K562 (cell line): ENCODE results near the gene DBF4B.

ENCODE experiments used
- FOXP1 ChIP-seq: sonication (generic); formaldehyde crosslinking; IDR thresholded peaks from 2 replicates; pipeline ENCODE4 v1.8.0; 2022; ENCODE audit warnings: mild to moderate bottlenecking, missing genetic modification reagents
- SP1 ChIP-seq: sonication (generic); formaldehyde crosslinking; IDR thresholded peaks from 2 replicates; pipeline ENCODE4 v1.8.1; 2022; ENCODE audit warnings: mild to moderate bottlenecking, missing genetic modification reagents
- TARDBP ChIP-seq: fragments of 450-650 bp; IDR thresholded peaks from 2 replicates; pipeline ENCODE4 v1.6.1; 2016

- TF ChIP-seq SP1 (CRISPR knock-in tag), result no peak
- no peak for TF ChIP-seq TARDBP
- no peak for TF ChIP-seq FOXP1 (CRISPR knock-in tag)
Observed at GRCh38 chr17:44786551-44787081, 78.2 kb downstream of the DBF4B start.
